MM.1S (cell line): ENCODE measurements around the gene STN1.

Experiments
- EZH2 ChIP-seq: fragments of 300-600 bp; sonication (generic); optimal IDR thresholded peaks from 2 replicates; pipeline ENCODE3; 2017; ENCODE audit warnings: low read depth, mild to moderate bottlenecking, antibody characterized with exemption, low read length, mixed read lengths
- TF ChIP-seq, protein P1 (sequence below): fragments of 300-600 bp; sonication (generic); IDR thresholded peaks from 2 replicates; pipeline ENCODE4 v1.5.1; 2016; ENCODE audit warnings: antibody characterized with exemption, low read length, mixed read lengths

DNA sequence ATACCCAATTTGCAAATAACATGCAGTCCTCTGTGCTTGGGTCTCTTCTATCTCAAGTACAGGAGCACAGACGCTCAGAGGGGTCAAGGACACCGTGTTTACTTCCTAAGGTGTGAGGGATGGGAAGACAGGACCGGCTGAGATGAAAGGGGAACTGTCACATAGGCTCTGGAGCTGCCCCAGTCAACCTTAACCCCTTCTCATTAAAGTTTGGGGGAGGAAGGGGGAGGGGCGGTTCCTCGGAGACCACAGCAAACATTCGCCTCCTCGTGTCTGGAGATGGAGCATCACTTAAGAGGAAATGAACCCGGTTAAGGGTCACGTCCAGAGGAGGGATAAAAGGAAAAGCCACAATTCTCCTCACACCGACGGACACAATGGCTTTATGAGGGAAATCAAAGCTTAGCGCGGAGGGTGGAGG, 63.7 kb downstream of the STN1 start:
- TF ChIP-seq, protein P1, sequence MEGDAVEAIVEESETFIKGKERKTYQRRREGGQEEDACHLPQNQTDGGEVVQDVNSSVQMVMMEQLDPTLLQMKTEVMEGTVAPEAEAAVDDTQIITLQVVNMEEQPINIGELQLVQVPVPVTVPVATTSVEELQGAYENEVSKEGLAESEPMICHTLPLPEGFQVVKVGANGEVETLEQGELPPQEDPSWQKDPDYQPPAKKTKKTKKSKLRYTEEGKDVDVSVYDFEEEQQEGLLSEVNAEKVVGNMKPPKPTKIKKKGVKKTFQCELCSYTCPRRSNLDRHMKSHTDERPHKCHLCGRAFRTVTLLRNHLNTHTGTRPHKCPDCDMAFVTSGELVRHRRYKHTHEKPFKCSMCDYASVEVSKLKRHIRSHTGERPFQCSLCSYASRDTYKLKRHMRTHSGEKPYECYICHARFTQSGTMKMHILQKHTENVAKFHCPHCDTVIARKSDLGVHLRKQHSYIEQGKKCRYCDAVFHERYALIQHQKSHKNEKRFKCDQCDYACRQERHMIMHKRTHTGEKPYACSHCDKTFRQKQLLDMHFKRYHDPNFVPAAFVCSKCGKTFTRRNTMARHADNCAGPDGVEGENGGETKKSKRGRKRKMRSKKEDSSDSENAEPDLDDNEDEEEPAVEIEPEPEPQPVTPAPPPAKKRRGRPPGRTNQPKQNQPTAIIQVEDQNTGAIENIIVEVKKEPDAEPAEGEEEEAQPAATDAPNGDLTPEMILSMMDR = no peak
- no peak for TF ChIP-seq EZH2
